ENCODE results near the gene RGS10. TPM values are rescaled to one million over a fixed set of nuclear protein-coding genes. Genes with fewer than 3 reads are reported as not detected.
A peak's percentile ranks its signal among the peaks of the same experiment; 100 is the strongest.
"Not testable (repeated sequence)": the region's sequence is repeated elsewhere in the genome, so short reads cannot be mapped to it uniquely, and the experiment has no call there.

The RGS10 gene
- total RNA-seq, 1 donor from 2014 or later = 46.9 TPM

DNA sequence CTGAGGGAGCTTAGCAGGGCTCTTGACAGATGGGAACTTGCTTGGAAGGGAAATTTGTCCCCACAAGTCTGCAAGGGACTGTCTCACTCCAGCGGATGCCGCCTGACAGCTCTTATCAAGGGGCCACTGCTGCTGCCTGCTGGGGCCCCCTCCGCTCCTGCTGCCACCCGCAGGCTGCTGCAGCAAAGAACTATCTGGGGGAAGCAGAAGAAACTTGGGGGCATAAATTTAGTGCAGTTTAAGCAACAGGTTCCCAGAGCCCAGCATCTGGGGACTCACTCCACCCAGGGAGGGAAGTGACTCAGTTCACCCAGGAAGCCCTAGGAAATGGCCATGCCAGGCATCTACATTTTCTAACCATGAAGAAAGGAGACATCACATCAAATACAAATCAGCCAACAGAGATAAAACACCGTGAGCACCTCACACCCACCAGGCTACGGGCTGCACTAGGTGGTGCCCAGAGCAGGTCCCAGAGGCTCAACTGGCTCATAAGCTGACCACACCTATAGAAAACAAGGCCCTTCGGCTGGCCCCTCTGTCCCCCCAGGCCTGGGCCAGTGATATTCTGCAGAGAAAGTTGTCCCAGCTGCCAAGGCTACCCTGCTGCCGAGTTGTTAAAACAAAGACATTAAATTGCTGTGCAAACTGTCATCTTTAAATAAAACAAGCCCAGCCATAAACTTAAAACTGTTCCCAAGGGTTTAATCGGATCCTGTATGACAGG is 3.7 kb downstream of the RGS10 start:
- no peak for DNase-seq (ENCODE audit: low spot score)

DNA sequence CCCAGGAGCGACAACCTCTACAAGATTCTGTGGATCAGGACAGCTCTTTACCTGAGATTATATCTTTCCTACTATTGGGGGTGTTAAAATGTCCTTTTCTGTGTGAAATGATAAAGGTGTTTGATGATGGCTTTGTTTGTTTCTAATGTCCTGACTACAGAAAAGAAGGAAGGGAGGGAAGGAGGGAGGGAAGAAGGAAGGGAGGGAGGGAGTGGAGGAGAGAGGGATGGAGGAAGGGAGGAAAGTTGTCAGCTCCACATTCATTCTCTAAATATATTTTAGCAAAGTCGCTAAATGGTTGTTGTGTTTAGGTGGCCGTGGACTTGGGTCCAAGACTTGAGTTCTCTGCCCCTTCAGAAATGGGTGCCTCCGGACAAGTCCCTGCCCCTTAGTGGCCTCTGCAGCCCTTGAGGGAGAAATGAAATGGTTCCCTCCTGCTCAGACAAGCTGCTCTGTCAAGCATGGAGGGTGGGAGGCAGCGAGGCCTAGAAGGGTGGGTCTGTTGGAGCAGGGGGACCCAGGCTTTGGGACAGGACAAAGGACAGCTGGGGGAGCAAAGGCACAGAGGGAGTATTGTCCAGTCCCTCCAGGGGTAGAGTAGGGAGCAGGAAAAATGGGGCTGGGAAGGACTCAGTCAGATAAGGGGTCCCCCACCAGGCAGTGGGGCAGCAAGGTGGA is 4.4 kb downstream of the RGS10 start:
- no peak for DNase-seq (ENCODE audit: low spot score)

DNA sequence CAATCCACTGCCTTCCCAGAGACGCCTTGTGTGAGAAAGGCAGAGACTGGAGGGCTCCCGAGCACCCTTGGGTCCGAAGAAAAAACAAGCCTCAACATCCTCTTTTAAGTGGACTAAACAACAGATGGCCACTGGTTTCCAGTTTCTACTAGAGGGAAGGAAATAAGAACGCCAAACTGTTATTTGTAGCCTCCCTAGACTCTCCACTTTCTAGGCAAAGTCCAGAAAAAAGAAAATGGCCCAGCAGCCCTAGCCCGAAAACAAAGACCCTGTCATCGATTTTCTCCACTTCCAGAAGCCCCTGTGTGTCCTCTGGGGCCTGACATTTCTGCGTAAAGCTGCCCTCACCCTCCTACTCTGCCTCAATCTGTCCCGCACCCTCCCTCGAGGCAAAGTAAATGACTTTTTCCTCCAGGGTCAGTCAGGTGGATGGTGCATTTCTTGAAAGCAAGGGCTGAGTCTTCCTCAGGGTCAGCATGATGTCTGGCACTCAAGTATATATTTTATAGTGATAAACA is 6.0 kb downstream of the RGS10 start:
- no peak for DNase-seq (ENCODE audit: low spot score)

DNA sequence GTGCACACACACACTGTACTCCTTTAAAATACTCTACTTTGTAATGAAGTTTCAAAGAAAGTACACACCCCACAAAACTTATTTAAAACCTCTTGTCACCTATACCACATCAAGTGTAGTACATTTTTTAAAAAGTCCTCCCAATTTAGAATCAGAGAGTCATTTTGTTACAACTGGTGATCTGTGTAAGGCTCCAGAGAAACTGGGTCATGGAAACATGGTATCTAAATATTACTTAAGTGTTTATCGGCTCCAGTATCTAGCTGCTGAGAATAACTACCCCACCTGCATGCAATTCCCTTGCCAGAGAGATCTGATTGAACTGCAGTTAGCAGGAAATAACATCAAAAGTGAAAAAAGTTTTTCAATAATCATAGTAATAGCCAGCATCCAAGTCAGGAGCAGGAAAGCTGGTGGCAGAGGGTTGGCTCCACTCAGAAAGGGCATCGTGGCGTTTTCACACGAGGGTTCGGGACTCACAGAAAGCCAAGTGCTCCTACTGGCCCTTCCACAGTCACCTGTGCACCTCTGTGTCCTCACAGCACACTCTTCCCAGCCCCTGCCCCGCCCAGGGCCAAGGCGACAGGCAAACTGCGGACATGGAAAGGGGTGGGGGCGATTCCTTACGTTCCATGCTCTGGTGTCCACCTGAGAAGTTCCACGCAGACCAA is 6.5 kb downstream of the RGS10 start:
- no peak for DNase-seq (ENCODE audit: low spot score)

DNA sequence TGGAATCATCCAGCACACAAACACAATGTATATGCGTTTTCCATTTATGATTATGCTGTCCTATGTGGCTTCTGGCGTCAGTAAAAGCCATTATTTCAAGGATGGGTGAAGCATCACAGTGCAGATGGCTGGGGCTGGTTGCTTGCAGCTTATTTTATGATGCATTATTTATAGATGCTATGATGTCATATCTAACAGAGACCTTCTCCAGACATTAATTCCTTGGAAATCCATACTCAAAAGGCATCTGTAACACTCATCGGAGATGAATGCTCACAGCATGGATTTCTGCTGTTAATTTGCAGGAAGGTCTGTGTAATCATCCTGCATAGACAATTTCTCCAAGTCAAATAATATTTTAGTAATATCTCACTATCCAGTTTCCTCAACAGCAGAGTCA is 7.2 kb downstream of the RGS10 start:
- peak; percentile 56 for DNase-seq (ENCODE audit: low spot score)

DNA sequence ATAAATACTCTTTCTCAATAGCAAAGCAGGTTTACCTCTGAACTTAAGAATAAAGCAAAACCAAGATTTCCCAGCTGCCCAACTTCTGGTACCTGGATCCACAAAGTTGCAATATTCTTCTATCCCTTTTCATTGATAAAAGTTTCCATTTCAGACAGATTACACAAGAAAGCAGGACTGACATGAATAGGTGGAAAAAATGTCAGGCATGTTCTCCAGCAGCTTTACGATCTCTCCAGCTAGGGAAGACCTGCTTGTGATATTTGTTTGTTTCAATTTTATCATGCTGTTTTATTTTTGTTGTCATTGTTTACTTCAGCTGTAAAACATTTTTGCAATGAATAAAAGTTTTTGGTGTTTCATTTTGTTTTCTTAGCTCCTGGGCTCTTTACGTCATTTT is 9.0 kb downstream of the RGS10 start:
- DNase-seq (ENCODE audit: low spot score) = no peak

GRCh38 chr10:119532791-119533190 is 9.7 kb downstream of the RGS10 start:
- DNase-seq (ENCODE audit: low spot score) = not testable (repeated sequence)

- not testable (repeated sequence) for DNase-seq (ENCODE audit: low spot score)
These were observed 10.3 kb downstream of the RGS10 start for GRCh38 chr10:119532251-119532650.

DNA sequence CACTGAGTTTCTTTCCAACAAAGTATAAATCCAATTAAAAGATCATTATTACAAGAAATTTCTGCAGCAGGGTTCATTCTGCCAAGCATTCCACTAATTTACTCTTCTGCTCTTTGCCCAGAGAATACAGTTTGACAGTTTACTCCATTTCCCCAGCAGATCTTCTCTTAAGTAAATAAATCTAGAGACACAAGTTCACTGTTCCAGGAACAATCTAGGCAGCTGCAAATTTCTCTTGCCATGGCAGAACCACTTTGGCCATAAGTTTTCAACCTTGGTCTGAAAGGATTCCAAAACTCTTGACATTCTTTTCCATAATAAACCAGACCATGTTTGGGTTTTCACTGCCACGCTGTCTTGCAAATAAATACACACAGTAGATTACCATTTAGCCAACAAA is 11.5 kb downstream of the RGS10 start:
- no peak for DNase-seq (ENCODE audit: low spot score)

DNA sequence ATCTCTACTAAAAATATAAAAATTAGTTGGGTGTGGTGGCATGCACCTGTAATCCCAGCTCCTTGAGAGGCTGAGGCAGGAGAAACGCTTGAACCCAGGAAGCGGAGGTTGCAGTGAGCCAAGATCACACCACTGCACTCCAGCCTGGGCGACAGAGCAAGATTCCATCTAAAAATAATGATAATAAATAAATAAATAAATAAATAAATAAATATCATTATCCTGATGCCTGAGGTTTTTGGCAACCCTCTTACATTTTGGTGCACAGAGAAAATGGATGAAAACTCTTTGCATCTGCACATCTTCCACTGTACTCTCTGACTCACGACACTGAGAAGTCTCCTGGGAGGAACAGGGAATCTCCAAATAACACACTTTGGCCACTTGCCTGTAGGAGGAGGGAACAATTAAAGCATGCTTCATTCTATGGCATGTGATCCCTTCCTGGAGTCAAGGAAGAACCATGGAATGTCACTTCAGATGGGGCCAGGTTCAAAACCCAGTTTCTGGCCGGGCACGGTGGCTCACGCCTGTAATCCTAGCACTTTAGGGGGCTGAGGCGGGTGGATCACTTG is 13.8 kb downstream of the RGS10 start:
- peak; percentile 30 for DNase-seq (ENCODE audit: low spot score)

- DNase-seq (ENCODE audit: low spot score) = no peak
These were observed 15.6 kb downstream of the RGS10 start for GRCh38 chr10:119526621-119527592.

- DNase-seq (ENCODE audit: low spot score) = no peak
These were observed 16.4 kb downstream of the RGS10 start for GRCh38 chr10:119526149-119526548.

- DNase-seq (ENCODE audit: low spot score) = no peak
These were observed 17.4 kb downstream of the RGS10 start for GRCh38 chr10:119525116-119525515.

DNA sequence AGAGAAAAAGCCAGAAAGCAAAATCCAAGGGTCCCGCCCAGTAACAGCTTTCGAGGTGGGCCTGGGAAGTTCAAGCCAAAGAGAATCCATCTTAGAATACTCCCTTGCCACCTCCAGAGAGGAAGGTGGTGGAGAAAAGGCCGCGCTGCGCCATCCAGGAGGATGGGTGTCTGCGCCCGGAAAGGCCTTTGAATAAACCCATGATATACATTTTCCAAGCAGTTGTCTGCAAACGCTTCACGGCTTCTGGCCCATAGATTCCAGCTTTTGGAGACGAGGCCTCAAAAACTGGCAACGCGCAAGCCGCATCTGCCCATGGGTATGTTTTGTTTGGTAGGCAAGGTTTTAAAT is 17.8 kb downstream of the RGS10 start:
- no peak for DNase-seq (ENCODE audit: low spot score)

DNA sequence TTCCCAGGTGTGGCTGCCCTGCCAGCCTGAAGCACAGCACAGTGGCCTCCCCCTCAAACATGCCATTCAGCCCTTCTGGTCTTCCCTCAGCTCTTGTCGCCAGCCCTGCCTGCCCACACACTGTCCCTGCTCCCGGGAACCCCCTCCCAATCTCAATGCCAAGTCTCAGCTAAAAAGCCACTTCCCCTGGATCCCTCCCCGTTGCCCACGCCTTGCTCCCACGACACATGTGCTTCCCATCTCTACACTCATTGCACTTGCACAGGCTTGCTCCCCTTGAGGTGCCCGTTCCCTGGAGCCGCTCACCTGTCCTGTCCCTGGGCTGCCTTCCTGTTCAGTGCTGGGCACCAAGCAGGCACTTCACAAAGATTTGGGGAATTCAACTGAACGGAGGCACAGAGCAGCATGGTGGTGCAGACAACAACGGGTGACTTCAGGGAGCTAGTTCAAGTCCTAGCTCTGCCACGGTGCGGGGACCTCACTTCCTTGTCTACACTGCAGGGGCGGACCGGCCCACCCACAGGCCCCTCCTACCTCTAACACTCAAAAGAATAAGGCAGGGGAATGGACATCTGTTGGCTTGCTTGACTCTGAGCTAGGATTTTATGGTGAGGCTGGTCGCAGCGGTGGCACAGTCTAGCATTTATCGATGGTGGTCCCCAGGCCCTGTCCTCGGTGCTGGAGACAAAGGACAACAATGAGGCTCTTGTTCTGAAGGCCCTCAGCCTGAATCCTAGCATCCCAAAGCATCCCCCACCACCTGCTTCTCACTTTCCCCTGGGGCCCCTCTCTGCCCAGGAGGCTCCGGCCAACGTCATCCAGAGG is 18.4 kb downstream of the RGS10 start:
- DNase-seq (ENCODE audit: low spot score) = no peak

DNA sequence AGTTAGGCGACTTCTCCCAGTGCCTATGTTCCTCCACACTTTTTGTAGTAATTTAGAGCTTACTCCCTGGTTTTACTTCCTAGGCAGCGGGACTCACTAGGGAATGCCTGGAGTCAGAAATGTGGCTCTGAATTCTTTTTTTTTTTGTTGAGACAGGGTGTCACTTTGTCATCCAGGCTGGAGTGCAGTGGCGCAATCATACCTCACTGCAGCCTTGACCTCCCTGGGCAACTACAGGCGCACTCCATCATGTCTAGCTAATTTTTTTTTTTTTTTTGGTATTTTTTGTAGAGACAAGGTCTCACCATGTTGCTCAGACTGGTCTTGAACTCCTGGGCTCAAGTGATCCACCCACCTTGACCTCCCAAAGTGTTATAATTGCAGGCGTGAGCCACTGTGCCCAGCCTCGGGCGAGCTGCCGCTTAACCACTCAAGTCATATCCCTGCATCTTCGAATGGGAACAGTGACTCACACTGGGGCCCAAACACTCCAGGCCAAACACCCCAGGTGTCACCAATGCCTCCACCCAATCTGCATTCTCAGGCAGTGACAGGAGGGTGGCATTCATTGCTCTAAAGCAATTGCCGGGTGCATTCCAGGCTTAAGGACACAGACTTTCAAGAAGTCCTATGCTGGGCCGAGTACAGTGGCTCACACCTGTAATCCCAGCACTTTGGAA is 19.6 kb downstream of the RGS10 start:
- no peak for DNase-seq (ENCODE audit: low spot score)

GRCh38 chr10:119521443-119522204 is 20.9 kb downstream of the RGS10 start:
- DNase-seq (ENCODE audit: low spot score) = no peak

- no peak for DNase-seq (ENCODE audit: low spot score)
These were observed 22.2 kb downstream of the RGS10 start for GRCh38 chr10:119520283-119520682.

DNA sequence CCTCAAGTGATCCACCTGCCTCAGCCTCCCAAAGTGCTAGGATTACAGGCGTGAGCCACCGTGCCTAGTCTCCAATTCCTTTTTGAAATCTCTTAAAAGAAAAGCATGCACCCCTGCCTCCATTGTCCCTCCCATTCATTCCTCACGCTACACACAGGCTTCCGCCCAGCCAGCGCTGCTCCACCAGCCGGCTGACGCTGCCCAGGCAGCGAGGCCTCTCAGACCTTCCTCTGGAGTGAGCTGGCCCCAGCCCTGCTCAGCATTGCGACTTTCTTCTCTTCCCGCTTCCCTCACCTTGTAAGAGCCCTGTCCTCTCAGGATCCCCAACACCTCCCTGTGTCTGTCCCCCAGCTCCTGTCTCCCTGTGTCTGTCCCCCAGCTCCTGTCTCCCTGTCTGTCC is 23.6 kb downstream of the RGS10 start:
- DNase-seq (ENCODE audit: low spot score) = no peak
